ENCODE results near the gene COL20A1.

Gene COL20A1

DNA sequence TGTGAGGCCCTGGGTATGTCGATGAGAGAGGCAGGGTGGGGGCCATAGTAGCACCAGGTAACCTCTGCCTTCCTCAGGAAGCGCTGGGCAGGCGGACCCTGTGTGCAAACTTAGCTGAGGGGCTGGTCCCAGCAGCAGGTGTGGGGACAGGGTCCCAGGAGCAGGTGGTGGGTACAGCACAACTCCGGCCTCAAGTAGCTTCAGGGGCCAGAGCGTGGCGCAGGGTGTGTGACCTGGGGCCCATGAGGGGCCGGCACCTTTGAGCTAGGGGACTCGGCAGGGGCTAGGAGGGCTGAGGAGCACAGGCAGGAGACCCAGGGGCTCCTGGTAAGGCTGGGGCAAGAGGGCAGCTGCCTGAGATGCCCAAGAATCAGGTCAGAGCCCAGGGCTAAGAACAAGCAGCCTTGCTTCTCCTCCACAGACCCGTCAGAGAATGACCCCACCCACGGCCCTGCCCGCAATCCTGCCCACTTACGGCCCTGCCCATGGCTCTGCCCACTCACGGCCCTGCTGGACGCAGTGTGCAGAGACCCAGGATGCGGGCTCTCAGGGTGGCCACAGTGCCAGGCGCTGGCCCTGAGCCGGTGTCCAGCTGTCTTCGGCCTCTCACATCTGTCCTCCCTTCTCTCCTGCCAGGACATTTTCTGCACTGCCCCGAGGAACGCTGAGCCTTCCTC lies 37.2 kb downstream of the COL20A1 start:
- no peak for TF ChIP-seq SIN3A (IDR thresholded peaks at IDR 0.05; ENCODE audit: borderline replicate concordance, insufficient read depth, low read length)
- TF ChIP-seq POLR2AphosphoS5 (IDR thresholded peaks at IDR 0.05; ENCODE audit: low read depth, low read length), result no peak
- TF ChIP-seq TAF1 (IDR thresholded peaks at IDR 0.05; ENCODE audit: borderline replicate concordance, insufficient read depth, low read length), result no peak
- TF ChIP-seq, protein P1, sequence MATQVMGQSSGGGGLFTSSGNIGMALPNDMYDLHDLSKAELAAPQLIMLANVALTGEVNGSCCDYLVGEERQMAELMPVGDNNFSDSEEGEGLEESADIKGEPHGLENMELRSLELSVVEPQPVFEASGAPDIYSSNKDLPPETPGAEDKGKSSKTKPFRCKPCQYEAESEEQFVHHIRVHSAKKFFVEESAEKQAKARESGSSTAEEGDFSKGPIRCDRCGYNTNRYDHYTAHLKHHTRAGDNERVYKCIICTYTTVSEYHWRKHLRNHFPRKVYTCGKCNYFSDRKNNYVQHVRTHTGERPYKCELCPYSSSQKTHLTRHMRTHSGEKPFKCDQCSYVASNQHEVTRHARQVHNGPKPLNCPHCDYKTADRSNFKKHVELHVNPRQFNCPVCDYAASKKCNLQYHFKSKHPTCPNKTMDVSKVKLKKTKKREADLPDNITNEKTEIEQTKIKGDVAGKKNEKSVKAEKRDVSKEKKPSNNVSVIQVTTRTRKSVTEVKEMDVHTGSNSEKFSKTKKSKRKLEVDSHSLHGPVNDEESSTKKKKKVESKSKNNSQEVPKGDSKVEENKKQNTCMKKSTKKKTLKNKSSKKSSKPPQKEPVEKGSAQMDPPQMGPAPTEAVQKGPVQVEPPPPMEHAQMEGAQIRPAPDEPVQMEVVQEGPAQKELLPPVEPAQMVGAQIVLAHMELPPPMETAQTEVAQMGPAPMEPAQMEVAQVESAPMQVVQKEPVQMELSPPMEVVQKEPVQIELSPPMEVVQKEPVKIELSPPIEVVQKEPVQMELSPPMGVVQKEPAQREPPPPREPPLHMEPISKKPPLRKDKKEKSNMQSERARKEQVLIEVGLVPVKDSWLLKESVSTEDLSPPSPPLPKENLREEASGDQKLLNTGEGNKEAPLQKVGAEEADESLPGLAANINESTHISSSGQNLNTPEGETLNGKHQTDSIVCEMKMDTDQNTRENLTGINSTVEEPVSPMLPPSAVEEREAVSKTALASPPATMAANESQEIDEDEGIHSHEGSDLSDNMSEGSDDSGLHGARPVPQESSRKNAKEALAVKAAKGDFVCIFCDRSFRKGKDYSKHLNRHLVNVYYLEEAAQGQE (IDR thresholded peaks at IDR 0.05; ENCODE audit: insufficient read depth in 1 of 2, low read depth in 2 of 2, low read length in 2 of 2), result no peak
- TF ChIP-seq FOXP2 (optimal IDR thresholded peaks at IDR 0.05; ENCODE audit: borderline replicate concordance, extremely low read depth, extremely low read length, insufficient read depth), result no peak

DNA sequence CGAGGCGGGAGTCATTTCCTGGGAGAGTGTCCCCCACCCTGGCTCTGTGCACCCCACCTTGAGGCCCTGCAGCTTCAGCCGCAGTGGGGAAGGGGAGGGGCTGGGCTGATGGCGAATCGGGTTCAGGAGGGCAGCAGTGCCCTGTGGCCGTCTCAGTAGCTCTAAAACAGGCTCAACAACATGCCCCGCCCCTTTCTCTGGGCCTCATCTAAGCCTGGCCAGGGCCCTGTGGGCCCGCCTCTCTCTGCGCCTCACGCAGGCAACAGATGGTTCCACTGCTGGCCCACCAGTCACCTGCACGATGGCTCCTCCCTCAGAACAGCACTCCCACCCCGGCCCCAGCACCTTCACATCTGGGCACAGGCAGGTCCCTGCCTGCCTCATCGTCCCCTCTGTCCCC lies 38.0 kb downstream of the COL20A1 start:
- no peak for TF ChIP-seq FOXP2 (optimal IDR thresholded peaks at IDR 0.05; ENCODE audit: borderline replicate concordance, extremely low read depth, extremely low read length, insufficient read depth)
- no peak for TF ChIP-seq POLR2AphosphoS5 (IDR thresholded peaks at IDR 0.05; ENCODE audit: low read depth, low read length)
- TF ChIP-seq, protein P1 (IDR thresholded peaks at IDR 0.05; ENCODE audit: insufficient read depth in 1 of 2, low read depth in 2 of 2, low read length in 2 of 2), result no peak
- no peak for TF ChIP-seq TAF1 (IDR thresholded peaks at IDR 0.05; ENCODE audit: borderline replicate concordance, insufficient read depth, low read length)
- no peak for TF ChIP-seq SIN3A (IDR thresholded peaks at IDR 0.05; ENCODE audit: borderline replicate concordance, insufficient read depth, low read length)

DNA sequence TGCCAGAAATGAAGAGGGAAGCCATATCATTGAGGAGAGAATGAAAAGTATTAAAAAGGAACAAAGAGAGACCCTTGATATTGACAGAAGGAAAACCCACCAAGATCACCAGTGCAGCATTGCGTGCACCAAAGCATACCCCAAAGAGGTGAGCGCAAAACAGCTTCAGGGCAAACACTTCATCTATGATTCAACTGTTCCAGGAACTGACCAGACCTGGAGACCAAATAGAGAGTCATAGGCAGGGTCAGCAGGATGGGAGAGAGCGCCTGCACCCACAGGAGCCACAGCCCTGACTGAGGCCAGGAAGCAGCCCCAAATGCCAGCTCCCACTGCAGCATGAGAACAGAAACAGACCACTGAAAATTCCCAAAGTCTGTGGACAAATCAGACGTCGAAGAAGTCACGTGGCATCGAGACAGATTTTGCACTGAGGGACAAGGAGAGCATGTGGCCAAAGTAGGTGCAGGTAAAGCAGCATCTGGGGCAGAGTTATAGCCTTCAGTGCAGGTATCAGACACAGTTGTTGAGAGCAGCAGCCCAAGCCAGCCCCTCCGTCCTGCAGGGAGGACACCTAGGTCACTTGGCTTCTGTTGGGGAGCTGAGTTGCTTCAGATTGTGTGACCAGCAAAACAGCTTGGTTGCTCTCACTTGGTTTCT lies 38.9 kb downstream of the COL20A1 start:
- TF ChIP-seq POLR2AphosphoS5 (IDR thresholded peaks at IDR 0.05; ENCODE audit: low read depth, low read length) (no peak), TAF1 (IDR thresholded peaks at IDR 0.05; ENCODE audit: borderline replicate concordance, insufficient read depth, low read length) (no peak), SIN3A (IDR thresholded peaks at IDR 0.05; ENCODE audit: borderline replicate concordance, insufficient read depth, low read length) (no peak), FOXP2 (optimal IDR thresholded peaks at IDR 0.05; ENCODE audit: borderline replicate concordance, extremely low read depth, extremely low read length, insufficient read depth) (no peak)
- TF ChIP-seq, protein P1 (IDR thresholded peaks at IDR 0.05; ENCODE audit: insufficient read depth in 1 of 2, low read depth in 2 of 2, low read length in 2 of 2), result no peak

DNA sequence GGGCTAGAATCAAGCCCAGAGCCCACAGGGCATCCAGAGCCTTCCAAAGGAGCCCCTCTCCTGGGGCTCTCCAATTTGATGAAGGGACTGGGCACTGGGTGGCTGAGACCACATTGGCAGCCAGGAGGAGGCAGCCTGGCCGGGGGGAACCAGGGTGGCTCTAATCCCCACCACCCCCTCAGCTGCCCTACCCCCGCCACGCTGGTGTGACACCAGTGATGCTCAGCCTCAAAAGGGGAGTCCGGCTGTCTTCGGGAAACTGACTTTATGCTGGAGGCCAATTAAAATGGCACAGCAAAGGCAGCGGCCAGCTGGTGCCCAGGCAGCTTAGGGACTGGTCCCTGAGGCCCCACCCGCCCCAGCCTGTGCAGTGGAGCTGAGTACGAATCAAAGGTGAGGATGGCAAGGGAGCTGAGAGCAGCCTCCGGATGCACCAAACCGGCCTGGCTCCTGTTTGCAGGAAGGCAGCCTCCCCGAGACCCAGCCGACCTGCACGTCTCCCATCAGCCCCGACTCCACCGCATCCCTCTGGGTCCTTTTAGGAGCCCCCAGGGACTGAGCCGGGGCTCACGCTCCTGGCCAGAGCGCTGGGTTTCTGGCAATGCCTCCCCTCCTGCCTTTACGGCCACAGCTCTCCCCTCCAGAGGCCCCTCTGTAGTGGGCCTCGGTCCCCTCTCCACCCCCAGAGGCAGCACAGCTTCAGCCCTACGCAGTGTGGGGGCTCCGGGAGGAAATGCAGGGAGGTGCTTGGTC lies 39.7 kb downstream of the COL20A1 start:
- TF ChIP-seq FOXP2 (optimal IDR thresholded peaks at IDR 0.05; ENCODE audit: borderline replicate concordance, extremely low read depth, extremely low read length, insufficient read depth), result no peak

DNA sequence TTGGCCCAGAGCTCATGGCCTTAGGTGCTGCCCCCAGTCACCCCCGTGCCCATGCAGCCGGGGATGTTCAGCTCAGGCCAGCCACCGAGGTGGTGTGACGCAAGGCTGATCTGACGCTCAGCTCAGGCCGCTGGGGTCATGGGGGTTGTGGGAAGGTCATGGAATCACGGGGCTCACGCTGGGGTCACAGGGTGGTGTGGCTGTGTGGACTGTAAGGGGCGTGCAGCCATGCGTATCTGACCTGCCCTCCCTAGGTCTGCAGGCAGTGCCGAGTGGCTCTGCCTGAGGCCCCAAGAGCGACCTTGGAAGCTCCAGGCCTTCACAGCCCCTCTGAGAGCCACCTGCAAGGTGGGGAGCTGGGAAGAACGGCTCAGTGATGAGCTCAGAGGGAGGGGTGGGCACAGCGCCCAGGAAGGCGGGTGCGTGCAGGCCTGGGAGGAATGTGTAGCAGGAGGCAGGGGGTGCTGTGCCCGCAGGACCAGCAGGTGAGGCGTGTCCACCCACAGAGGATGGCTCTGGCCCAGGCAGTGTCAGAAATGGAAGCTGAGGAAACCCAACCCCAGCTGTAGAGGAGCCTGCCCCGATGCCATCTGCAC lies 40.4 kb downstream of the COL20A1 start:
- TF ChIP-seq POLR2AphosphoS5 (IDR thresholded peaks at IDR 0.05; ENCODE audit: low read depth, low read length), result no peak
- no peak for TF ChIP-seq TAF1 (IDR thresholded peaks at IDR 0.05; ENCODE audit: borderline replicate concordance, insufficient read depth, low read length)
- no peak for TF ChIP-seq SIN3A (IDR thresholded peaks at IDR 0.05; ENCODE audit: borderline replicate concordance, insufficient read depth, low read length)
- no peak for TF ChIP-seq FOXP2 (optimal IDR thresholded peaks at IDR 0.05; ENCODE audit: borderline replicate concordance, extremely low read depth, extremely low read length, insufficient read depth)
- TF ChIP-seq, protein P1 (IDR thresholded peaks at IDR 0.05; ENCODE audit: insufficient read depth in 1 of 2, low read depth in 2 of 2, low read length in 2 of 2), result no peak

Data from PFSK-1 (cell line).